Liver (tissue), 9 donors: Measurements from ENCODE around the gene KCNMA1. TPM values are rescaled to one million over a fixed set of nuclear protein-coding genes. Genes with fewer than 3 reads are reported as not detected.

Experiments used
- DNase-seq: peaks from one replicate; pipeline ENCODE4 v3.0.0-alpha.2; 2017; ENCODE audit warnings: low spot score
- H3K27ac ChIP-seq, 2 donors: one replicate each; pipeline ENCODE4 v1.7.0; 2013; ENCODE audit warnings: inconsistent platforms in 2 of 2, low read length in 2 of 2, control low read depth in 1 of 2, low read depth in 1 of 2, mild to moderate bottlenecking in 1 of 2
- H3K27me3 ChIP-seq, 4 donors: one replicate each; pipeline versions ENCODE4 v1.6.1 to v1.7.0; 2013; ENCODE audit warnings: low read length in 3 of 4, inconsistent platforms in 1 of 4, mild to moderate bottlenecking in 1 of 4, moderate library complexity in 1 of 4; ENCODE audit not compliant: control insufficient read depth in 4 of 4, insufficient read depth in 4 of 4
- H3K36me3 ChIP-seq, 4 donors: one replicate each; pipeline versions ENCODE4 v1.6.1 to v1.7.0; 2013; ENCODE audit warnings: low read length in 3 of 4, mild to moderate bottlenecking in 3 of 4, low read depth in 1 of 4, moderate library complexity in 1 of 4; ENCODE audit not compliant: control insufficient read depth in 4 of 4, insufficient read depth in 3 of 4
- H3K4me1 ChIP-seq, 4 donors: one replicate each; pipeline versions ENCODE4 v1.6.1 to v1.7.0; 2013; ENCODE audit warnings: low read length in 3 of 4, mild to moderate bottlenecking in 3 of 4, moderate library complexity in 1 of 4; ENCODE audit not compliant: control insufficient read depth in 4 of 4, insufficient read depth in 4 of 4
- H3K4me3 ChIP-seq, 3 donors: one replicate each; pipeline versions ENCODE4 v1.6.1 to v1.7.0; 2013; ENCODE audit warnings: low read length in 3 of 3, control low read depth in 1 of 3, low read depth in 1 of 3, mild to moderate bottlenecking in 1 of 3
- H3K9ac ChIP-seq, 2 donors: one replicate each; pipeline ENCODE4 v1.7.0; 2013; ENCODE audit warnings: low read length in 2 of 2, mild to moderate bottlenecking in 2 of 2, moderate library complexity in 2 of 2, control low read depth in 1 of 2, low read depth in 1 of 2
- H3K9me3 ChIP-seq, 4 donors: one replicate each; pipeline versions ENCODE4 v1.6.1 to v1.7.0; 2013; ENCODE audit warnings: low read length in 3 of 4; ENCODE audit not compliant: control insufficient read depth in 4 of 4
- EGR1 ChIP-seq, 2 donors: IDR thresholded peaks; 2 replicates each; pipeline ENCODE4 v1.6.1; 2016 to 2018; ENCODE audit warnings: antibody characterized with exemption in 2 of 2, low read depth in 2 of 2
- FOXA2 ChIP-seq: IDR thresholded peaks from 2 replicates; pipeline ENCODE4 v1.6.1; 2016; ENCODE audit warnings: antibody characterized with exemption
- GABPA ChIP-seq, 2 donors: IDR thresholded peaks in 1 of 2; conservative IDR thresholded peaks in 1 of 2; 2 replicates each; pipeline ENCODE4 v1.6.1; 2016; ENCODE audit warnings: antibody characterized with exemption in 2 of 2, mild to moderate bottlenecking in 1 of 2, moderate library complexity in 1 of 2
- HNF4A ChIP-seq, 2 donors: conservative IDR thresholded peaks; 2 replicates each; pipeline ENCODE4 v1.6.1; 2016; ENCODE audit warnings: antibody characterized with exemption in 2 of 2, mild to moderate bottlenecking in 2 of 2
- HNF4G ChIP-seq: IDR thresholded peaks from 2 replicates; pipeline ENCODE4 v1.6.1; 2016; ENCODE audit warnings: antibody characterized with exemption
- JUND ChIP-seq, 2 donors: IDR thresholded peaks; 2 replicates each; pipeline ENCODE4 v1.6.1; 2016; ENCODE audit warnings: antibody characterized with exemption in 2 of 2
- NR2F2 ChIP-seq: IDR thresholded peaks from 2 replicates; pipeline ENCODE4 v1.6.1; 2016; ENCODE audit warnings: antibody characterized with exemption
- RAD21 ChIP-seq, 2 donors: IDR thresholded peaks; 2 replicates each; pipeline ENCODE4 v1.6.1; 2016; ENCODE audit warnings: antibody characterized with exemption in 2 of 2, mild to moderate bottlenecking in 2 of 2
- SP1 ChIP-seq: IDR thresholded peaks from 2 replicates; pipeline ENCODE4 v1.6.1; 2018; ENCODE audit warnings: antibody characterized with exemption, mild to moderate bottlenecking
- TAF1 ChIP-seq: conservative IDR thresholded peaks from 2 replicates; pipeline ENCODE4 v1.6.1; 2016; ENCODE audit warnings: antibody characterized with exemption, mild to moderate bottlenecking
- WGBS: extraction: QIAGEN DNeasy Blood & Tissue Kit; methylation state at CpG from one replicate; pipeline ENCODE4 v1.1.7; 2013; 5-methylcytosine and 5-hydroxymethylcytosine counted together
- polyA plus RNA-seq, 2 donors: library from polyadenylated mRNA; stranded (reverse) in 1 of 2; unstranded in 1 of 2; fragments of 200-250 nt in 1 of 2; fragments of >200 nt in 1 of 2; fragmentation: Nextera tagmentation in 1 of 2; extraction: Ambion mirVana in 1 of 2; gene quantifications; one replicate each; pipeline versions ENCODE4 v1.2.1 to v1.2.3, GENCODE V29; 2013 to 2015
- total RNA-seq, 2 donors: library from RNA; depleted of rRNA; stranded (reverse); fragments of >200 nt; gene quantifications; one replicate each; pipeline ENCODE4 v1.2.3, GENCODE V29; 2014
- TF ChIP-seq, protein P1 (sequence below): fragments of 150-350 bp; IDR thresholded peaks from 2 replicates; pipeline ENCODE4 v1.5.1; 2017; ENCODE audit warnings: improper control_type of control experiment, low read depth, low read length; ENCODE audit not compliant: missing input control
- TF ChIP-seq, protein P2 (sequence below): IDR thresholded peaks from 2 replicates; pipeline ENCODE4 v1.6.1; 2016; ENCODE audit warnings: antibody characterized with exemption
- TF ChIP-seq, protein P3 (sequence below): IDR thresholded peaks from 2 replicates; pipeline ENCODE4 v1.6.1; 2016; ENCODE audit warnings: antibody characterized with exemption, mild to moderate bottlenecking
- TF ChIP-seq, protein P4 (sequence below): IDR thresholded peaks from 2 replicates; pipeline ENCODE4 v1.6.1; 2016; ENCODE audit warnings: antibody characterized with exemption
- TF ChIP-seq, protein P5 (sequence below): IDR thresholded peaks from 2 replicates; pipeline ENCODE4 v1.6.1; 2016; ENCODE audit warnings: antibody characterized with exemption
- donor health status: healthy.
- donor health status: healthy.
- donor health status: healthy.
- donor health status: healthy.
- donor health status: healthy.

Gene KCNMA1
- total and polyA plus RNA-seq, 4 donors: 2.5 to 9.7 (median 4.7) TPM

DNA sequence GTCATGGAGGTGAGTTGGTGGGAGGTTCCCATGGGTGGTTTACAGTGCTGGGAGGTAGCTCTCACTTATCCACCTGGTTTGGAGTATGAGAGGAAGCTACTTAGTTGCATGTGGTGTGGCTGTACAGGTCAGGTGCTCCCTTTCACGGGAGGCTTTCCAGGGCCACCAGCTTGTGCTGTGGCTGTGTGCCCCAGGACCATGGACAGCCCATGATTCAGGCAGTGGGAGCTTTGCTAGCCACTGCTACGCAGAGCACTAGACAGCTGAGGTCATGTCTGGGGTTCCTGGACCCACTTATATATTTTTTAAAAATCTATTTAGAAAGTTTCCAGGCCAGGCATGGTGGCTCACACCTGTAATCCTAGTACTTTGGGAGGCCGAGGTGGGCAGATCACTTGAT, 42.5 kb upstream of the KCNMA1 start (continued):
- no peak for TF ChIP-seq NR2F2
- no peak for TF ChIP-seq TAF1
- TF ChIP-seq RAD21 (IDR thresholded peaks at IDR 0.05): no peak
- no peak for TF ChIP-seq GABPA (IDR thresholded peaks at IDR 0.05 in 1 of 2, conservative IDR thresholded peaks at IDR 0.05 in 1 of 2)
- TF ChIP-seq, protein P1, sequence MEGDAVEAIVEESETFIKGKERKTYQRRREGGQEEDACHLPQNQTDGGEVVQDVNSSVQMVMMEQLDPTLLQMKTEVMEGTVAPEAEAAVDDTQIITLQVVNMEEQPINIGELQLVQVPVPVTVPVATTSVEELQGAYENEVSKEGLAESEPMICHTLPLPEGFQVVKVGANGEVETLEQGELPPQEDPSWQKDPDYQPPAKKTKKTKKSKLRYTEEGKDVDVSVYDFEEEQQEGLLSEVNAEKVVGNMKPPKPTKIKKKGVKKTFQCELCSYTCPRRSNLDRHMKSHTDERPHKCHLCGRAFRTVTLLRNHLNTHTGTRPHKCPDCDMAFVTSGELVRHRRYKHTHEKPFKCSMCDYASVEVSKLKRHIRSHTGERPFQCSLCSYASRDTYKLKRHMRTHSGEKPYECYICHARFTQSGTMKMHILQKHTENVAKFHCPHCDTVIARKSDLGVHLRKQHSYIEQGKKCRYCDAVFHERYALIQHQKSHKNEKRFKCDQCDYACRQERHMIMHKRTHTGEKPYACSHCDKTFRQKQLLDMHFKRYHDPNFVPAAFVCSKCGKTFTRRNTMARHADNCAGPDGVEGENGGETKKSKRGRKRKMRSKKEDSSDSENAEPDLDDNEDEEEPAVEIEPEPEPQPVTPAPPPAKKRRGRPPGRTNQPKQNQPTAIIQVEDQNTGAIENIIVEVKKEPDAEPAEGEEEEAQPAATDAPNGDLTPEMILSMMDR: no peak

DNA sequence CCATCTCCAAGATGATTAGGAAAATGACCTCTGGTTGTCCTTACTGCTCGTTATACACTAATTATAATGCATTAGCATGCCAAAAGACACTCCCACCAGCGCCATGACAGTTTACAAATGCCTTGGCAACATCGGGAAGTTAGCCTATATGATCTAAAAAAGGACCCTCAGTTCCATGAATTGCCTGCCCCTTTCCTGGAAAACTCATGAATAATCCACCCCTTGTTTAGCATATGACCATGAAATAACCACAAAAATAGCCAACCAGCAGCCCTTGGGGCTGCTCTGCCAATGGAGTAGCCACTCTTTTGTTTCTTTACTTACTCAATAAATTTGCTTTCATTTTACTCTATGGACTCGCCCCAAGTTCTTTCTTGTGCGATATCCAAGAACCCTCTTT, 41.6 kb upstream of the KCNMA1 start:
- Histone ChIP-seq H3K9ac (no peak overlapping the region), H3K4me1 (no peaks in the 10 kb centered on the region), H3K36me3 (no peaks in the 10 kb centered on the region), H3K27ac (no peak overlapping the region), H3K27me3 (no peaks in the 10 kb centered on the region), H3K4me3 (no peak overlapping the region), H3K9me3 (no peaks in the 10 kb centered on the region)
- TF ChIP-seq SP1 (no peak), EGR1 (IDR thresholded peaks at IDR 0.05; ENCODE audit: low read depth in 2 of 2) (no peak), TAF1 (no peak), JUND (IDR thresholded peaks at IDR 0.05) (no peak), GABPA (IDR thresholded peaks at IDR 0.05 in 1 of 2, conservative IDR thresholded peaks at IDR 0.05 in 1 of 2) (no peak), HNF4G (no peak), FOXA2 (no peak)
- TF ChIP-seq, protein P2, sequence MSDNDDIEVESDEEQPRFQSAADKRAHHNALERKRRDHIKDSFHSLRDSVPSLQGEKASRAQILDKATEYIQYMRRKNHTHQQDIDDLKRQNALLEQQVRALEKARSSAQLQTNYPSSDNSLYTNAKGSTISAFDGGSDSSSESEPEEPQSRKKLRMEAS: no peak
- TF ChIP-seq, protein P3, sequence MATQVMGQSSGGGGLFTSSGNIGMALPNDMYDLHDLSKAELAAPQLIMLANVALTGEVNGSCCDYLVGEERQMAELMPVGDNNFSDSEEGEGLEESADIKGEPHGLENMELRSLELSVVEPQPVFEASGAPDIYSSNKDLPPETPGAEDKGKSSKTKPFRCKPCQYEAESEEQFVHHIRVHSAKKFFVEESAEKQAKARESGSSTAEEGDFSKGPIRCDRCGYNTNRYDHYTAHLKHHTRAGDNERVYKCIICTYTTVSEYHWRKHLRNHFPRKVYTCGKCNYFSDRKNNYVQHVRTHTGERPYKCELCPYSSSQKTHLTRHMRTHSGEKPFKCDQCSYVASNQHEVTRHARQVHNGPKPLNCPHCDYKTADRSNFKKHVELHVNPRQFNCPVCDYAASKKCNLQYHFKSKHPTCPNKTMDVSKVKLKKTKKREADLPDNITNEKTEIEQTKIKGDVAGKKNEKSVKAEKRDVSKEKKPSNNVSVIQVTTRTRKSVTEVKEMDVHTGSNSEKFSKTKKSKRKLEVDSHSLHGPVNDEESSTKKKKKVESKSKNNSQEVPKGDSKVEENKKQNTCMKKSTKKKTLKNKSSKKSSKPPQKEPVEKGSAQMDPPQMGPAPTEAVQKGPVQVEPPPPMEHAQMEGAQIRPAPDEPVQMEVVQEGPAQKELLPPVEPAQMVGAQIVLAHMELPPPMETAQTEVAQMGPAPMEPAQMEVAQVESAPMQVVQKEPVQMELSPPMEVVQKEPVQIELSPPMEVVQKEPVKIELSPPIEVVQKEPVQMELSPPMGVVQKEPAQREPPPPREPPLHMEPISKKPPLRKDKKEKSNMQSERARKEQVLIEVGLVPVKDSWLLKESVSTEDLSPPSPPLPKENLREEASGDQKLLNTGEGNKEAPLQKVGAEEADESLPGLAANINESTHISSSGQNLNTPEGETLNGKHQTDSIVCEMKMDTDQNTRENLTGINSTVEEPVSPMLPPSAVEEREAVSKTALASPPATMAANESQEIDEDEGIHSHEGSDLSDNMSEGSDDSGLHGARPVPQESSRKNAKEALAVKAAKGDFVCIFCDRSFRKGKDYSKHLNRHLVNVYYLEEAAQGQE: no peak
- TF ChIP-seq, protein P1: no peak
- no peak for DNase-seq
- 82% methylated on average over 5 of the region's 5 CpGs for WGBS

DNA sequence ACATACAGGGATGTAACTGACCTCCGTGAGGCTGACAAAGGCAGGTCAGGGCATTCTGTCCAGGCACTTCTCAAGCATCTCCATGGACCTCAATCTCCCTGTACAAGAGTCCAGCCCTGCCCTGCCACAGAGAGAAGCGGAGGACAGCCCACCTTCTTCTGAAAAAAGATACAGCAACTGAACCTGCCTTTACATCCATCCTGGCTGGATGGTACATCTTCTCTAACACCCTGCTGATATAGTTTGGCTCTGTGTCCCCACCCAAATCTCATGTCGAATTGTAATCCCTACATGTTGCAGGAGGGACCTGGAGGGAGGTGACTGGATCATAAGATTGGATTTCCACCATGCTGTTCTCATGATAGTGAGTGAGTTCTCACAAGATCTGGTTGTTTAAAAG, 40.5 kb upstream of the KCNMA1 start:
- WGBS: 82% methylated on average over 3 of the region's 3 CpGs
- no peaks in the 10 kb centered on the region for H3K9me3 ChIP-seq
- DNase-seq: no peak
- no peak overlapping the region for H3K4me3 ChIP-seq
- no peaks in the 10 kb centered on the region for H3K4me1 ChIP-seq
- no peak overlapping the region for H3K27ac ChIP-seq
- no peaks in the 10 kb centered on the region for H3K36me3 ChIP-seq
- TF ChIP-seq, protein P4, sequence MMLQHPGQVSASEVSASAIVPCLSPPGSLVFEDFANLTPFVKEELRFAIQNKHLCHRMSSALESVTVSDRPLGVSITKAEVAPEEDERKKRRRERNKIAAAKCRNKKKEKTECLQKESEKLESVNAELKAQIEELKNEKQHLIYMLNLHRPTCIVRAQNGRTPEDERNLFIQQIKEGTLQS: no peak
- TF ChIP-seq SP1: no peak
- no peak for TF ChIP-seq FOXA2
- TF ChIP-seq, protein P5, sequence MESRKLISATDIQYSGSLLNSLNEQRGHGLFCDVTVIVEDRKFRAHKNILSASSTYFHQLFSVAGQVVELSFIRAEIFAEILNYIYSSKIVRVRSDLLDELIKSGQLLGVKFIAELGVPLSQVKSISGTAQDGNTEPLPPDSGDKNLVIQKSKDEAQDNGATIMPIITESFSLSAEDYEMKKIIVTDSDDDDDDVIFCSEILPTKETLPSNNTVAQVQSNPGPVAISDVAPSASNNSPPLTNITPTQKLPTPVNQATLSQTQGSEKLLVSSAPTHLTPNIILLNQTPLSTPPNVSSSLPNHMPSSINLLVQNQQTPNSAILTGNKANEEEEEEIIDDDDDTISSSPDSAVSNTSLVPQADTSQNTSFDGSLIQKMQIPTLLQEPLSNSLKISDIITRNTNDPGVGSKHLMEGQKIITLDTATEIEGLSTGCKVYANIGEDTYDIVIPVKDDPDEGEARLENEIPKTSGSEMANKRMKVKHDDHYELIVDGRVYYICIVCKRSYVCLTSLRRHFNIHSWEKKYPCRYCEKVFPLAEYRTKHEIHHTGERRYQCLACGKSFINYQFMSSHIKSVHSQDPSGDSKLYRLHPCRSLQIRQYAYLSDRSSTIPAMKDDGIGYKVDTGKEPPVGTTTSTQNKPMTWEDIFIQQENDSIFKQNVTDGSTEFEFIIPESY: no peak
- TF ChIP-seq HNF4A (conservative IDR thresholded peaks at IDR 0.05): no peak
- no peaks in the 10 kb centered on the region for H3K27me3 ChIP-seq
- no peak overlapping the region for H3K9ac ChIP-seq
